ENCODE results near the gene ACSS2. TPM values are rescaled to one million over a fixed set of nuclear protein-coding genes. Genes with fewer than 3 reads are reported as not detected.
"Not testable (repeated sequence)": the region's sequence is repeated elsewhere in the genome, so short reads cannot be mapped to it uniquely, and the experiment has no call there.

The ACSS2 gene
- total RNA-seq, 1 experiment from 2014 or later: 48.2 TPM

GRCh38 chr20:34874094-34874654, 2.2 kb upstream of the ACSS2 start:
- DNase-seq (ENCODE audit: low read depth): peak; percentile 89

DNA sequence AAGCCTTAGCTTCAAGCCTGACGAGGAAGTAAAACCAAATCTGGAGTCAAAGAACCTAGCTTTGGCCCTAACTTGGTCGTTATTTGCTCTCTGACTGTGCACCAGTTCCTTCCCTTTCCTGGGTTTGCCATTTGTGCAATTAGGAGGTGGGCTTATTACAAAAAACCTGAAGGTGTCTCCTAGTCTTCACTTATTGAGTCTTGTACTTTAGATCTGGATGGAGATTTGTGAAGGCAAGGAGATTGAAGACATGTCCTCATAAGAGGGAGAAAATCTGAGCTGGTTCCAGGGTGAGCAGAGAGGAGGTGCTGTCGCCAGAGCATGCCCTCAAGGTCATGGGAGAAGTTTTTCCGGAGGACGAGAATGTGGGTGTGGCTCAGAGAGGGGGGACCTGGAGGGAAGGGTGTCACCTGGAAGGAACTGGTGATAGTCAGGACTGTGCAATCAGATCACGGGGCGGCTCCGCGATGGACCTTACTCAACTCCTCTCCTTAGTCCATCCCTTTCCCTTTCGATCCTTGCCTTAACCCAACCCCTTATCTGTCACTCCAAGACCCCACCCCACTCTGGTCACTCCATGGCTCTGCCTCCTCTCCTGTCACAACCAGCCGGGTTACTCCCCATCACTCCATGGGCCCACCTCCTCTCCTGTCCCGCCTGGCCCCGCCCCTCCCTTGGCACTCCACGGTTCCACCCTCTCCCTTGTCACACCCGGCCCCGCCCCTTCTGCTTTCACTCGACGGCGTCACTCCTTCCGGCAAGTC, 588 bp upstream of the ACSS2 start:
- DNase-seq (ENCODE audit: low read depth): peak; percentile 99

DNA sequence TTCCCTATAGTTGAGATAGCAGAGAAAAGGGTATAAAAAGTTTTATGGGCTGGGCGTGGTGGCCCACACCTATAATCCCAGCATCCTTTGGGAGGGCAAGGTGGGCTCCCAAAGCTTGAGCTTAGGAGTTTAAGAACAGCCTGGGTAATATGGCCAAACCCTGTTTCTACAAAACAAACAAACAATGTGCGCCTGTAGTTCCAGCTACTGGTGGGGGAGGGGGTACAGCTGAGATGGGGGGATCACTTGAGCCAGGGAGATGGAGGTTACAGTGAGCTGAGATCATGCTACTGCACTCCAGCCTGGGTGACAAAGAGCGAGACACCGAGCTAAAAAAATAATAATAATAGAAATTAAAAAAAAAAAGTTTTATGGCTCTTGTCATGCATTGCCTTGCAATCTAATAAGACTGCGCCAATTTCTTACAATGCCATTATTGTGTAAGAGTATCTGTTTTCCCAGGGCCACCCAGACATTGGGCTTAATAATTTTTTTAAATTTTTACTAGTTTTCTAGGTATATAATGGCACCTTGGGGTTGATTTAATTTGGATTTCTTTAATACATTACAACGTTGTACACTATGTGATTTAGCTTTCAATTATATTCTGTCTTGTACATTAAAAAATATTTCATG, 3.9 kb downstream of the ACSS2 start:
- no peak for DNase-seq (ENCODE audit: low read depth)

- not testable (repeated sequence) for DNase-seq (ENCODE audit: low read depth)
Measured at GRCh38 chr20:34880971-34881370, 4.6 kb downstream of the ACSS2 start.

DNA sequence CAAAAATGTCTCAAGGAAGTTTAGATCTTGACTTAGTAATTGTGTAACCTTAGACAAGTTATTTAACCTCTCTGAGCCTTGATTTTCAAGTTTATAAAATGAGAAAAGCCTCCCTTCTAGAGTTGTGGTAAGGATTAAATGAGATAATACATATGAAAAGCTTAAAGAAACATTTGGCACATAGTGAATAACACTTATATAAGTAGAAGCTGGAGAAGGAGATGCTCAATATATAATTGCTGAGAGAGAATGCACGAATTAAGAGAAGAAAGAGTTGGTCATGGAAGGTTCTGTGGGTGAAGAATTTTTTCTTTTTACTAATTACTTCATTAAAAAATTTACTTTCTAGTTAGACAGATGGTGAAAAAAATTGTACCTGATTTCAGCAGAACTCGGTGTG, 5.3 kb downstream of the ACSS2 start:
- DNase-seq (ENCODE audit: low read depth): no peak

- DNase-seq (ENCODE audit: low read depth): no peak
Measured at GRCh38 chr20:34883087-34883688, 6.8 kb downstream of the ACSS2 start.

- DNase-seq (ENCODE audit: low read depth): no peak
Measured at GRCh38 chr20:34883809-34884208, 7.4 kb downstream of the ACSS2 start.

- no peak for DNase-seq (ENCODE audit: low read depth)
Measured at GRCh38 chr20:34884260-34884659, 7.8 kb downstream of the ACSS2 start.

DNA sequence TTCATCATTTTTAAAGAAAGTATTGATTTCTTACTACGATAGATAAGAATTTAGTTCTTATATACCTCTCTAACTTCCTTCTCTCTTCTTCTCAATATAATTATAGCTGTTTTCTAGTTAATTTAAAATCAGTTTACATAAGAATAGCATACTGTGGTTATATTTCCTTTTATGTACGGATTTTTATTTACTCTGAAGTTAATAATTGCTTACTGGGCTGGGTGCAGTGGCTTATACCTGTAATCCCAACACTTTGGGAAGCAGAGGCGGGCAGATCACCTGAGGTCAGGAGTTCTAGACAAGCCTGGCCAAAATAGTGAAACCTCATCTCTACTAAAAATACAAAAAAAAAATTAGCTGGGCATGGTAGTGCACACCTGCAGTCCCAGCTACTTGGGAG, 9.7 kb downstream of the ACSS2 start:
- no peak for DNase-seq (ENCODE audit: low read depth)

GRCh38 chr20:34887023-34887422, 10.6 kb downstream of the ACSS2 start:
- no peak for DNase-seq (ENCODE audit: low read depth)

GRCh38 chr20:34888468-34888867, 12.1 kb downstream of the ACSS2 start:
- DNase-seq (ENCODE audit: low read depth): no peak

DNA sequence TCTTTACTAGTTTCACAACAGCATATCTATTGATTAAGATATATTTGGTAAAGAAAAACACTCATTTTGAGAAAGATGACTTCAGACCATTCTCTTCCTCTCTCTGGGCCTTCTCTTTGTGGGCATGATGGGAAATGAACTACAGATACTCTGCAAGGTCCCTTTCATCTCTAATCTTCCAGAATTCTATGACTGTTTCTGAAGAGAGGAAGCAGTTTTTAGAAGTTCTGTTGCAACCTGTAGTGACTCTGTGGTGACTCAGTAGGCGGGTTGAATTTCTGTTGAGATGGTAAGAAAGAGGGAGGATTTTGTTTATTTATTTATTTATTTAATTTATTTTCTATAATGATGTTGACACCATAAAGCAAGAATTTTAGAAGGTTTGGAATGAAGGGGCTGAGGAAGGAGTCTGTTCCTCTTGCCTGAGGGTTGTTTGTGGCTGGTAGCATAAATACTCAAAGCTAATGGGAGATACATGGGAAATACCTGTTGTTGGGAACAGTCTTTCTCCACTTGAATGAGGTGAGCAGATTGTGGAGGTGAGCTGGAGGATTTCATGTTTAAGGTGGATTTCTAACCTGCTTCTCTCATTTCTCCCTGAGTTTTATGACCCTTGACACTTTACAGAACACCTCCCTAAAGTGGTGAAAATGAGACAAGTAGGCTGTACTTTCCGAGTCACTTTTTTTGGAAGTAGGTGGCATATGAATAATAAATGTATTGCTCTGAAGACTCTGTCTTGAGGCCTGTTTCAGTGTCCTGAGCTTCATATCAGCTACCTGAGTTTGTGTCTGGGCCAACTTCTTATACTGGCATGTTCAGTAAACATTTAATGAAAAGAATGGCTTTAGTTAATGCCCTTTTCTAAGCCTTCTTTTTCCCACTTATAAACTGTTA, 15.0 kb downstream of the ACSS2 start:
- DNase-seq (ENCODE audit: low read depth): peak; percentile 76

- no peak for DNase-seq (ENCODE audit: low read depth)
Measured at GRCh38 chr20:34892671-34893070, 16.3 kb downstream of the ACSS2 start.

DNA sequence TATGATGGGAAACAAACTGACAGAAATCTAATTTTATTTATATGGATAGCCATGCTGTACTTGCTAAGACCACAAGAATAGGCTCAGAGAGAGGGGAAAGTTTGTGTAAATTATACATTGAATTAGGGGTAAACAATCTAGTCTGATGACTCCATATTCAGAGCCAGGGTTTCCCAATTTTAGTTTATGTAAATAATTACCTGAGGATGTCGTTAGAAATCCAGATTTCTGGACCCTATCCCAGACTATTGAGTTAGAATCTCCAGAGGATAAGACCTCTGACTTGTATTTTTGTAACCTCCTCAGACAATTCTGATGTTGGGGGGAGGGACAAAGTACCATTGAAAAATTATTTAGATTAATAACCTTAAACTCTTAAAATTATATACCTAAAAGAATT, 18.3 kb downstream of the ACSS2 start:
- DNase-seq (ENCODE audit: low read depth): no peak

GRCh38 chr20:34895465-34895864, 19.1 kb downstream of the ACSS2 start:
- no peak for DNase-seq (ENCODE audit: low read depth)

GRCh38 chr20:34896086-34896621, 19.7 kb downstream of the ACSS2 start:
- peak; percentile 13 for DNase-seq (ENCODE audit: low read depth)

GRCh38 chr20:34898129-34898528, 21.7 kb downstream of the ACSS2 start:
- not testable (repeated sequence) for DNase-seq (ENCODE audit: low read depth)

DNA sequence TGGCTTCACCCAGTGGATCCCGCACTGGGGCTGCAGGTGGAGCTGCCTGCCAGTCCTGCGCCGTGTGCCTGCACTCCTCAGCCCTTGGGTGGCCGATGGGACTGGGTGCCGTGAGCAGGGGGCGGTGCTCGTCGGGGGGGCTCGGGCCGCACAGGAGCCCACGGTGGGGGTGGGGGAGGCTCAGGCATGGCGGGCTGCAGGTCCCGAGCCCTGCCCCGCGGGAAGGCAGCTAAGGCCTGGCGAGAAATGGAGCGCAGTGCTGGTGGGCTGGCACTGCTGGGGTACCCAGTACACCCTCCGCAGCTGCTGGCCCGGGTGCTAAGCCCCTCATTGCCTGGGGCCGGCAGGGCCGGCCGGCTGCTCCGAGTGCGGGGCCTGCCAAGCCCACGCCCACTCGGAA, 22.3 kb downstream of the ACSS2 start:
- not testable (repeated sequence) for DNase-seq (ENCODE audit: low read depth)

DNA sequence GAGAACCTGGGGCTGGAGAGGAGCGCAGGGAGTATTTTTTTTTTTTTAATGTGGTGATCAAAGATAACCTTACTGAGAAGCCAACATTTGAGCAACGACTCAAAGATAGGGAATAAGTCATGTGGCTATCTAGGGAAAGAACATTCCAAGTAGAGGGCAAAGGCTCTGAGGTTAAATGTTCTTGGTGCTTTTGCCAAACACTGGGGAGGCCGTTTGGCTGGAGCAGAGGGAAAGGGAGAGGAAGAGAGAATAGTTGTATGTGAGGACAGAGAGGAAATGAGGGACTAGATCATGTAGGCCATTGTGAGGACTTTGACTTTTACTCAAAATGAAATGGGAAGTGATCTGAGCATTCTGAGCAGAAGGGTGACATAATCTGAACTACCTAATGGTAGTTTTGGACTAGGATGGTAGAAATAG, 27.8 kb downstream of the ACSS2 start:
- no peak for DNase-seq (ENCODE audit: low read depth)

DNA sequence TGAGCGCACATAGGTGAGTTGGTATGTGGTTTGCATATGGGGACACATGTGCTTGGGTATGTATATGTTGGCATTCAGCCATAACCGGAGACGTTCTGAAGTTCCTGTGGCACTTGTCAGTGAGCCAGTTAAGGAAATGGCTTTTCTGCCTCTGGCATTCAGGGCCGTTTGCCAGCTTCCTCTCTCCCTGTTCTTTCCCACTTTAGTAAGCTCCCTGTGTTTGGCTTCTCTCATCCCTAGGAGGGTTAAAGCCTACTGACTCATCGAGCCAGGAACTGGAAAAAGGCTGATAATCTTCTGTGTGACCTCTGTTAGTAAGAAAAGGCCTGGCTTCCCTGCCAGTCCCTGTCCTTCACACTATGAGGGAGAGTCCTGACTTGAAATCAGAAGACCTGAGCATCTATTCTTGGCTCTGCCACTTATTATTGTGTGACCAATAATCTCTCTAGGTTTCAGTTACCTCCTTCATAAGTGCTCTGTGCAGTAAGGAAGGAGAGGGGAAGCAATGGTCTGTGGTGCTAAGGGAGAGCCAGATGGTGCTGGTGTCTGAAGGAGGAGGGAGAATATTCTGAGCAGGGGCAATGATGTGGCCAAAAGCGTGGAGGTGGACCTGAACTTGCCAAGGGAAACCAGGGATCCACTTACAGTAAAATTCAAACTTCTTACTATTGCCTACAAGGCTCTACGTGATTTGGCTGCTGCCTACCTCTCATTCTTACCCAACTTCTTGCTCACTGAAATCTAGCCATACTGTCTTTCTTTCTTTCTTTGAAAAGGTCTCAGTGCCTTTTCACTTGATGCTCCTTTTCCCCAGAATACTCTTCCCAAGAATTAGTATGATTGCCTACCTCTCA, 31.4 kb downstream of the ACSS2 start:
- peak; percentile 100 for DNase-seq (ENCODE audit: low read depth)
